Fibroblast of pulmonary artery (primary cell): ENCODE data around the gene CNTROB.
"Not testable (repeated sequence)": the region's sequence is repeated elsewhere in the genome, so short reads cannot be mapped to it uniquely, and the experiment has no call there.

Experiments
- DNase-seq: peaks from one replicate; pipeline ENCODE4 v3.0.0-alpha.2; 2010; ENCODE audit warnings: low read depth
- H3K4me3 ChIP-seq: replicated peaks from 2 replicates; pipeline ENCODE4 v1.5.1; 2011; ENCODE audit warnings: low read depth, mild to moderate bottlenecking, control low read depth, low read length, moderate library complexity
- TF ChIP-seq, protein P1 (sequence below): IDR thresholded peaks from 2 replicates; pipeline ENCODE4 v1.5.1; 2011; ENCODE audit warnings: mild to moderate bottlenecking, control low read depth, low read length, inconsistent platforms; ENCODE audit errors: missing control alignments

Gene CNTROB

DNA sequence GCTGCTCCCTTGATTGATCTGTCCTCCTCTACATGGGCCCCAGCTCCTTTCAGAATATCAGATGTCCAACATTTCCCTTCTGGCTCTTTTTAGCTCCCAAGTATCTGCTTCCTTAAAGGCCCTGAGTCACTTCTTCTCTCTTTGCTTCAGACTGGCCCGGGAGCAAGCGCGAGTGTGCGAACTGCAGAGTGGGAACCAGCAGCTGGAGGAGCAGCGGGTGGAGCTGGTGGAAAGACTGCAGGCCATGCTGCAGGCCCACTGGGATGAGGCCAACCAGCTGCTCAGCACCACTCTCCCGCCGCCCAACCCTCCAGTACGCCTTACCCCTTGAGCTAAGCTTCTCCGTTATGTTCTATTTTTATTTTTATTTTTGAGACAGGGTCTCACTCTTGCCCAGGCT, 12.3 kb downstream of the CNTROB start:
- TF ChIP-seq, protein P1, sequence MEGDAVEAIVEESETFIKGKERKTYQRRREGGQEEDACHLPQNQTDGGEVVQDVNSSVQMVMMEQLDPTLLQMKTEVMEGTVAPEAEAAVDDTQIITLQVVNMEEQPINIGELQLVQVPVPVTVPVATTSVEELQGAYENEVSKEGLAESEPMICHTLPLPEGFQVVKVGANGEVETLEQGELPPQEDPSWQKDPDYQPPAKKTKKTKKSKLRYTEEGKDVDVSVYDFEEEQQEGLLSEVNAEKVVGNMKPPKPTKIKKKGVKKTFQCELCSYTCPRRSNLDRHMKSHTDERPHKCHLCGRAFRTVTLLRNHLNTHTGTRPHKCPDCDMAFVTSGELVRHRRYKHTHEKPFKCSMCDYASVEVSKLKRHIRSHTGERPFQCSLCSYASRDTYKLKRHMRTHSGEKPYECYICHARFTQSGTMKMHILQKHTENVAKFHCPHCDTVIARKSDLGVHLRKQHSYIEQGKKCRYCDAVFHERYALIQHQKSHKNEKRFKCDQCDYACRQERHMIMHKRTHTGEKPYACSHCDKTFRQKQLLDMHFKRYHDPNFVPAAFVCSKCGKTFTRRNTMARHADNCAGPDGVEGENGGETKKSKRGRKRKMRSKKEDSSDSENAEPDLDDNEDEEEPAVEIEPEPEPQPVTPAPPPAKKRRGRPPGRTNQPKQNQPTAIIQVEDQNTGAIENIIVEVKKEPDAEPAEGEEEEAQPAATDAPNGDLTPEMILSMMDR: no peak
- no peak for DNase-seq
- H3K4me3 ChIP-seq: no peak overlapping the region

DNA sequence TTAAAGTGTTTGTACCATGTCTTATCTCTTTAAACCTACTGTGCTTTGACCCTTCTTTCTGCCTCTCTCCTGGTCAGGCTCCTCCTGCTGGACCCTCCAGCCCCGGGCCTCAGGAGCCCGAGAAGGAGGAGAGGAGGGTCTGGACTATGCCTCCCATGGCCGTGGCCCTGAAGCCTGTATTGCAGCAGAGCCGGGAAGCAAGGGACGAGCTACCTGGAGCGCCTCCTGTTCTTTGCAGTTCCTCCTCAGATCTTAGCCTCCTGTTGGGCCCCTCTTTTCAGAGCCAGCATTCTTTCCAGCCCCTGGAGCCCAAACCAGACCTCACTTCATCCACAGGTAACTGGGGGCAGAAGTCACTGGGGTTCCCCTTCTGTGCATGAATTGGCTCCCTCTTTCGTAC, 13.6 kb downstream of the CNTROB start:
- no peak overlapping the region for H3K4me3 ChIP-seq
- DNase-seq: no peak
- TF ChIP-seq, protein P1: no peak

DNA sequence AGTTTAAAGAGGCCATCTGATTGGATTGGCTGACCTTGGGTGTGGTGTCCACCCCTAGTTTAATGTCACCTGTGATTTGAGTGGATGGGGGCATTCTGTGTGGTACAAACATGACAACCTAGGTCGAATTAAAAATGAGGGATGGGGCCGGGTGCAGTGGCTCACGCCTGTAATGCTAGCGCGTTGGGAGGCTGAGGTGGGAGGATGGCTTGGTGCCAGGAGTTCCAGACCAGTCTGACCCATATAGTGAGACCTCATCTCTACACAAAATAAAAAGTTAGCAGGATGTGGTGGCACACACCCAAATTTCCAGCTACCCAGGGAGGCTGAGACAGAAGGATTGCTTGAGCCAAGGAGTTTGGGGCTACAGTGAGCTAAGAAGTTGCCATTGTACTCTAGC, 14.4 kb downstream of the CNTROB start:
- TF ChIP-seq, protein P1: no peak
- DNase-seq: no peak
- H3K4me3 ChIP-seq: no peak overlapping the region

DNA sequence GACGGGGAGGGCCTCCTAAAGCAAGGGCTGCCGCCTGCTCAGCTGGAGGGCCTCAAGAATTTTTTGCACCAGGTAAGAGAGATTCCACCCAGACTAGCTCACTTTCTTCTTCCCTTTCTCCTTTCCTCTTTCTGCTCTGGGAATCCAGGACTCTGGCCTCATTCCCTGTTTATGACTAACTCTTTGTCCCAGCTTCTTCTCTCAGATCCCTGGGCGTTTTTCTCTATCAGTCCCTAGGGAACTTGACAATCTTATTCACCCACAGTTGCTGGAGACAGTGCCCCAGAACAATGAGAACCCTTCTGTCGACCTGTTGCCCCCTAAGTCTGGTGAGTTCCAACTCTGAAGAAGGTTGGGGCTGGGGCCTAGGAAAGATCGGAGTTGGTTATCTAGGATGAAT, 15.6 kb downstream of the CNTROB start:
- peak; percentile 29 for DNase-seq
- TF ChIP-seq, protein P1: no peak
- no peak overlapping the region for H3K4me3 ChIP-seq

DNA sequence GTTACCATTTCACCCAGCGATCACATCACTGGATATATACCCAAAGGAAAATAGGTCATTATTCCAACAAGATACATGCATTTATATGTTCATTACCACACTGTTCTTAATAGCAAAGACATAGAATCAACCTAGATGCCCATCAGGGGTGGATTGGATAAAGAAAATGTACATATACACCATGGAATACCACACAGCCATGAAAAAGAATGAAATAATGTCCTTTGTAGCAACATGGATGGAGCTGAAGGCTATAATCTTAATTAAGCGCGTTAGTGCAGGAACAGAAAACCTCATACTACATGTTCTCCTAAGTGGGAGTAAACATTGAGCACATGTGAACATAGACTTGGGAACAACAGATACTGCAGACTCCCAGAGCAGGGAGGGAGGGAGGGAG, 18.6 kb downstream of the CNTROB start:
- H3K4me3 ChIP-seq: no peak overlapping the region
- TF ChIP-seq, protein P1: no peak
- no peak for DNase-seq

DNA sequence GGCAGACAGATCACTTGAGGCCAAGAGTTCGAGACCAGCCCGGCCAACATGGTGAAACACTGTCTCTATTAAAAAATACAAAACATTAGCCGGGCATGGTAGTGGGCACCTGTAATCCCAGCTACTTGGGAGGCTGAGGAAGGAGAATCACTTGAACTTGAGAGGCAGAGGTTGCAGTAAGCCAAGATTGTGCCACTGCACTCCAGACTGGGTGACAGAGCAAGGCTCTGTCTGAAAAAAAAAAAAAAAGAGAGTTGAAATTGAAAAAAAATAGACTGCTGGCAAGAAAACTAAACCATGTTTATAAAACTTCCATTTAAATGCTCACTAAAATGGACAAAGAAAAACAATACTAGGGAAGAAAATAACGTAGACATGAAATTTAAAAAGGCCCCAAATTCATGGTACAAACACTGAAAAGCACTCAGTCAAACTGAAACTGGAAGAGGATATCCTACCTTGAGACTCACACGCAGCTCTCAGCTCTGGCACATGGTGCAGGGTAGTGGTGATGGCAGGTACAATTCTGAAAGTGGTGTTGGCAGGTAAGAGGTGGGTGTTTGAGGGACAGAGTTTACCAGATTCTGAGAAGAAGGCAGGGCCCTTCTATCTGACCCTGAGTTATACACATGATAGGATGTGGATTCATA, 19.3 kb downstream of the CNTROB start:
- H3K4me3 ChIP-seq: no peak overlapping the region
- DNase-seq: no peak
- TF ChIP-seq, protein P1: no peak

DNA sequence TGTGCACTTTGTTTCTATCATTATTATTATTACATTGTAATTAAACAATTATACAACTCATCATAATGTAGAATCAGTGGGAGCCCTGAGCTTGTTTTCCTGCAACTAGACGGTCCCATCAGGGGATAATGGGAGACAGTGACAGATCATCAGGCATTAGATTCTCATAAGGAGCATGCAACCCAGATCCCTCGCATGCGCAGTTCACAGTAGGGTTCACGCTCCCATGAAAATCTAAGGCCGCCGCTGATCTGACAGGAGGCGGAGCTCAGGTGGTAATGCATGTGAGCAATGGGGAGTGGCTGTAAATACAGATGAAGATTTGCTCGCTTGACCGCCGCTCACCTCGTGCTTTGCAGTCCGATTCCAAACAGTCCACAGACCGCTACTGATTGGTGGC, 21.3 kb downstream of the CNTROB start:
- DNase-seq, H3K4me3 ChIP-seq: not testable (repeated sequence)
